ENCODE data around the gene NR1D2. TPM values are rescaled to one million over a fixed set of nuclear protein-coding genes. Genes with fewer than 3 reads are reported as not detected.
"Not testable (repeated sequence)": the region's sequence is repeated elsewhere in the genome, so short reads cannot be mapped to it uniquely, and the experiment has no call there.

Gene NR1D2
- 22.7 and 31.3 TPM in 2 replicates for total RNA-seq

GRCh38 chr3:23944861-23945662 is at the start of gene NR1D2:
Gene NR1D2 (plus strand): TSS chr3:23945286. CDS start chr3:23945579, 293 bp downstream.
- peak; percentile 88 to 92 for DNase-seq (ENCODE audit: low read depth in 2 of 2)

DNA sequence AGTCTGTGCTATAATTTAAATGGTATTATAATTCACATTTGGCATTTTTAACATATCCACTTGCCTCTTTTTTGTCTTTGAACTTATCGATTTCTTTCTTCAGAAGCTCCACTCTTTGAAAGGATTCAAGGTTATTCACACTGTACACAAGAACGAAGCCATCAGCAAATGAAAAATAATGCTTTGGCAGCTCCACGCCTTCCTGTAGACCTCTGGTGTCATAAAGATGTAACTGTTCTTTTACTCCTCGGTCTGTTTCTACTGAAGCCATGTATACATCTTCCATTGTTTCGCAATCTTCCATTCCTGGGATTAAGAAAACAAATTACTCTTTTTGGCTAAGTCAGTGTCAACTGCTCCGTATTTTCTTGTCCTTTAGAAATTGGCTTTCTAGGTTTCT is 44.3 kb upstream of the NR1D2 start:
- DNase-seq (ENCODE audit: low read depth in 2 of 2) = no peak

DNA sequence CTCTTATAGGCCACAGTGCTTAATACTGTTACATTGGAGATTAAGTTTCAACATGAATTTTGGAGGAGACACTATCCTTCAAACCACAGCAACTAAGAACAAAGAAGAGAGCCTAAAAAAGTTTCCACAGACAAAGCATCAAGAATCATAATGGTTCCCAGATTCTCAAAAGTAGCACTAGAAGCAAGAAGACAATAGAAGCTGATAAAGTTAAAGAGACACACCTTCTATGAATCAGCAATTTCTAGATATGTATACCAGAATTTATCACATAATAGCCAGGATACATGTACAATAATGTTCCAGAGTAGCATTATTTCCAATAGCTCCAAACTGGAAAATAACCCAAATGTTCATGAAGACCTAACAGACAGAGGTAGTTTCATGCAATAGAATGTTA is 40.5 kb upstream of the NR1D2 start:
- DNase-seq (ENCODE audit: low read depth in 2 of 2) = no peak

- DNase-seq (ENCODE audit: low read depth in 2 of 2) = no peak
These were observed 35.7 kb upstream of the NR1D2 start for GRCh38 chr3:23909341-23909740.

DNA sequence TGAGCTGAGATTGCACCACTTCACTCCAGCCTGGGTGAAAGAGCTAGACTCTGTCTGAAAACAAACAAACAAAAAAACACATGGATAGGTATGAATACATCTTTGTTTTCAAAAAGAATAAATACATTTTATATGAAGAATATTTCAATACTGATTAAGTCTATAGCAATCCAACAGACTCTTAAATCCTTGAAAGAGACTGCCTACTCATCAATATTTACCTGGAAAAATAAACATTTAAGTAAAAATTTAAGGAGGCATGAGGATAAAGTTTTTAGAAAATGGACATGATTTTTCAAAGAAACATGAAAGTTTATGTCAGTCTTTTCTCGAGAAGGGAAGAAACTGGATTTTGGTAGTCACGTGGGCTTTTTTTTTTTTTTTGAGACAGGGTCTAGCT is 33.7 kb upstream of the NR1D2 start:
- DNase-seq (ENCODE audit: low read depth in 2 of 2) = no peak

DNA sequence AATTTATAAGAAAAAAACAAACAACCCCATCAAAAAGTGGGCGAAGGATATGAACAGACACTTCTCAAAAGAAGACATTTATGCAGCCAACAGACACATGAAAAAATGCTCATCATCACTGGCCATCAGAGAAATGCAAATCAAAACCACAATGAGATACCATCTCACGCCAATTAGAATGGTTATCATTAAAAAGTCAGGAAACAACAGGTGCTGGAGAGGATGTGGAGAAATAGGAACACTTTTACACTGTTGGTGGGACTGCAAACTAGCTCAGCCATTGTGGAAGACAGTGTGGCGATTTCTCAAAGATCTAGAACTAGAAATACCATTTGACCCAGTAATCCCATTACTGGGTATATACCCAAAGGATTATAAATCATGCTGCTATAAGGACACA is 32.8 kb upstream of the NR1D2 start:
- not testable (repeated sequence) for DNase-seq (ENCODE audit: low read depth in 2 of 2)

- no peak for DNase-seq (ENCODE audit: low read depth in 2 of 2)
These were observed 31.9 kb upstream of the NR1D2 start for GRCh38 chr3:23913182-23913581.

DNA sequence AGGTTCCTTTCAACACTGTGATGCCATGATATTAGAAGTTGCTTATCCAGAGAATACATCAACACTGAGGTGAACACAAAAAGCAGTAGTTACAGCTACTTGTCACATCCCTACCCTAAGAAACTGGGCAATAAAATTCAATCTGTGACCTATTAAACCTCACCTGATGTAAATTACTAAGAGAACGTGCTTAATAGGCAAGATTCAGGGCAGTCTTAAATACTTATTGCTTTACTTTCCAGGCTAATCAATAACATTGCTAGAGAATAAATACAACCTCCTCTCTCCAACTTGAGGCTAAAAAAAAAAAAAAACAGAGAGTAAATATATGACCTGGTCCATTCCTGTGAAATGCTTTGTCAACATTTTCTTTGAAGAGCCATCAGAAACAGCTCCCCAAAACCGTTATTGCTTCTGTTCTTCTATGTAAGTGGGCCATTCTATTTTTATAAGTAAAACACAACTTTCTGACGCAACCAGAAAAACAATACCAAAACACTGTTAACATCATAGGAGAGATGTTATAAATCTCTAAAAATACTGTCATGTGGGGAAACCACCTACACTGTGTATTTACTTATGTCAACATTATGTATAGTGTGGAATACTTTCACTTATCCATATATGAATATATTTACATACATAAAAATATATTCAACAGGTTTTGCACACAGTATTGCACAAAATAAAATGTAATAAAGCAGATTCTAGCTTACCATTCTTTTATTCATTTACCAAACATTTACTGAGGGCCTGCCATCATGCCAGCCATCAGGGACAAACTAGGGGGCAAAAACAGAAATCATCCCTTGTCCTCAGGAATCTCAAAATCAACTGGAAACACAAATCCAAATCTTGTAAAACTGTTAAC is 31.0 kb upstream of the NR1D2 start:
- no peak for DNase-seq (ENCODE audit: low read depth in 2 of 2)

- peak; percentile 6 to 69 for DNase-seq (ENCODE audit: low read depth in 2 of 2)
These were observed 29.5 kb upstream of the NR1D2 start for GRCh38 chr3:23915537-23916108.

DNA sequence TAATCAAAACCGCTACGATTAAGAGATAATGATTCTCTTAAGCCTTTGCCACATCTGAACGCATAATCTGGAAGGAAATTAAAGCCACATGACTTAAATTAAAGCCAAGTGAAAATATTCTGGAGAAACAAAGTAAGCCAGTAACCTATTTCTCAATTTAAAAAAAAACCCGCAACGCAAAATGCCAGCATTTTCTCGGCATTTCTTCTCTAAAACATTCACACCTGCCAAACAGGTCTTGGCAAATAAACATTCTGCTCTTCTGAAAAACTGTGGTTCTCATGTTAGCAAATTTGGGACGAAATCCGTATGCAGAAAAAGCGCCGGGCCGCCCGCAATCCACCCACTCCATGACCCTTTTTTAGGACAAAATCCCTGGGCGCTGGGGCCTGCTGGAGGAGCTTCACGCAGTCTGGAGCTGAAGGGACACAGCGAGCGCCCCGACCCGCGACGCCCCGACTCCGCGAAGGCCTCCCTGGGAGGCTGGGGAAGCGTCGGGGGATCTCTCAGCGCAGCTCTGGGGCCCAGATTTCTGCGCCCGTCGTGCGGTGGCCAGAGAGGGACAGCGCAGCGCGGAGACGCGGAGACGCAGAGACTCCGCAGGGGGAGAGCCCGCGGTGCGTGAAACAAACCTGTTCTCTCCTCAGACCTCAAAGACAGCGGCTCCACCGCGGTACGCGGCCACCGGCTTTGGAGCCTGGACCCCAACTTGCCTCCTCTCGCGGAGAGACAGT is 28.8 kb upstream of the NR1D2 start:
- DNase-seq (ENCODE audit: low read depth in 2 of 2) = no peak

GRCh38 chr3:23916886-23917678 is 28.0 kb upstream of the NR1D2 start, which contains the start of the genes NKIRAS1 and RPL15:
Gene NKIRAS1 (minus strand): TSS chr3:23916990. CDS start chr3:23910904, 6,086 bp downstream.
Gene RPL15 (plus strand): TSS chr3:23917132. CDS start chr3:23917860, 728 bp downstream.
- DNase-seq (ENCODE audit: low read depth in 2 of 2) = peak; percentile 97 to 98

DNA sequence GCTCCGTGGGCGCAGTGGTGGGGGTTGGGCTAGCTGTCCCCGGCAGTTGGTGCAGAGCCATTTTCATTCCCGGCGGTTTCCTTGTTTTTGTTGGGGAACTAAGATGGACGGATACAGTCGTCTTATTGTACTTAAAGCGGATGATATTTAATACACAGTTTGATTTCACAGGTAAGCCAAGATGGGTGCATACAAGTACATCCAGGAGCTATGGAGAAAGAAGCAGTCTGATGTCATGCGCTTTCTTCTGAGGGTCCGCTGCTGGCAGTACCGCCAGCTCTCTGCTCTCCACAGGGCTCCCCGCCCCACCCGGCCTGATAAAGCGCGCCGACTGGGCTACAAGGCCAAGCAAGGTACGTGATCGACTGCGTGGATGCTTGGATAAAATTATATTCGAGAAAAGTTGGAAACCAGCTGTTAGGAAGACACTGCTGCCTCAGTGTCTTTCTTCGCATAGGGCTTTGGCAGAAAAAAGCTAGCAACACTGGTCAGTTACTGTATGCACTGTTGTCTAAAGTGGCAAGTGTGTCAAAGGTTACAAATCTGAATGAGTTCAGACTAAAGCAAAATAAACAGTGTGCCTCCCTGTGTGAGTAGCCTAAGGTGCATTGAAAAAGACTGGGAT is 27.3 kb upstream of the NR1D2 start:
- DNase-seq (ENCODE audit: low read depth in 2 of 2) = peak; percentile 8 to 74

DNA sequence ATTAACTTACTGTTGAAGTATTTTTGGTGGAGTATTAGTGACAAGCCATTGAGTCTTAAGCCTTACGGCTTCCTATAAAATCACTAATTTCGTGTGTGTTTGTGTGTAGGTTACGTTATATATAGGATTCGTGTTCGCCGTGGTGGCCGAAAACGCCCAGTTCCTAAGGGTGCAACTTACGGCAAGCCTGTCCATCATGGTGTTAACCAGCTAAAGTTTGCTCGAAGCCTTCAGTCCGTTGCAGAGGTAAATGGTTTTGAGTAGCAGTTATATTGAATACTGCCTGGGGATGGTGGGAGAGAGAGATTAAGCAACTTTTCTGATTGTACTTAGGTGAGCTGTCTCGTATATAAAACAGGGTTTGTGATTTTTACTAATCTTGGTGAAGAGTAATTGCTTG is 26.8 kb upstream of the NR1D2 start:
- not testable (repeated sequence) for DNase-seq (ENCODE audit: low read depth in 2 of 2)

DNA sequence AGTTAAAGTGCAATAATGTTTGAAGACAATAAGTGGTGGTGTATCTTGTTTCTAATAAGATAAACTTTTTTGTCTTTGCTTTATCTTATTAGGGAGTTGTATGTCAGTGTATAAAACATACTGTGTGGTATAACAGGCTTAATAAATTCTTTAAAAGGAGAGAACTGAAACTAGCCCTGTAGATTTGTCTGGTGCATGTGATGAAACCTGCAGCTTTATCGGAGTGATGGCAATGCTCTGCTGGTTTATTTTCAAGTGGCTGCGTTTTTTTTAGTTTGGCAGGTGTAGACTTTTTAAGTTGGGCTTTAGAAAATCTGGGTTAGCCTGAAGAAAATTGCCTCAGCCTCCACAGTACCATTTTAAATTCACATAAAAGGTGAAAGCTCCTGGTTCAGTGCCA is 25.5 kb upstream of the NR1D2 start:
- no peak for DNase-seq (ENCODE audit: low read depth in 2 of 2)

GRCh38 chr3:23920151-23920655 is 24.9 kb upstream of the NR1D2 start:
- DNase-seq (ENCODE audit: low read depth in 2 of 2) = no peak

DNA sequence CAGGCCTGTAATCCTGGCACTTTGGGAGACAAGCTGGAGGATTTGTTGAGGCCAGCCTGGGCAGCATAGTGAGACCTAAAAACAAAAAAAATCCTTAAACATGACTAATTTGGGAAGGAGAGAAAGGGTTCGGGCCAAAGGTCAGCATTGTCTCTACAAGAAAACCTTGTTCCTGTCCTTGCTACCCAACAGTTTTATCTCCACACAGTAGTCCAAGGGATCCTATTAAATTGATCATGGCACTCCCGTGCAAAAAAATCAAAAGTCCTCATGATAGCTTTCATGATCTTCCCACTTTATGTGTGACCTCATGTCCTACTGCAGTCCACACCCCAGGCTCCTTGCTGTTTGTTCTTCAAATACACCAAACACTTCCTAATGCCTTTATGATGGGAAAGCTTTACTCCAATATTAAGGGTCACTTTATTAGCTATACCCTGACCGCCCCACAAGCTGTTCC is 24.0 kb upstream of the NR1D2 start:
- DNase-seq (ENCODE audit: low read depth in 2 of 2) = no peak

DNA sequence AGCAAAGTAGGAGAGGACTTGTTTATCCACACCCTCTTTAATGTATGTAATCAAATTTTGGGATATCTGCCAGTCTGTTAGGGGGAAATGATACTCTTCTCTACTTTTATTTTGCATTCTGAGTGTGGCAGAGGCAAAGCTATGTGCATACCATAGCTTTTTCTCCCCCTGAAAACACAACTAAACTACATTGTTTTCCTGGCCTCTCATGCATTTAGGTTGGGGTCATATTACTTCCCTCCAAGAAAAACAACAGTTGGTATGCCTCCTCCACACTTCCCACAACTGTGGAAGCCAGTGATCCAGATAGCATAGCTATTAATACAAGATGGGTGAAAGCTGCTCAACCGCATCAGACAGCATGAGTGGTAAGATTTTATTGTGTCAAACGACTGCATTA is 21.3 kb upstream of the NR1D2 start:
- DNase-seq (ENCODE audit: low read depth in 2 of 2) = peak in 1 of 2 donors; percentile 69

DNA sequence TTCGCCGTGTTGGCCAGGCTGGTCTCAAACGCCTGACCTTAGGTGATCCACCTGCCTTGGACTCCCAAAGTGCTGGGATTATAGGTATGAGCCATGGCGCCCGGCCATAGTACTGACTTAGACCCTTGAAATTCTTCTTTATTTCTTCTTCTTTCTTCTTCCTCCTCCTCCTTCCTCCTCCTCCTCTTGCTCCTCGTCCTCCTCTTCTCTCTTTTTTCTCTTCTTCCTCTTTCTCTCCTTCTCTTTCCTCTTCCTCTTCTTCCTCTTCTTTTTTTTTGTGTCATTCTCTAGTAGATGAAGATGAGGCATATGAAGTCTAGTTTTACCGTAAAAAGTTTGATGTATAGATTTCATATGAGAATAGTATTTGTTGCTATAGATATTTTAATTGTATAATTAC is 18.8 kb upstream of the NR1D2 start:
- no peak for DNase-seq (ENCODE audit: low read depth in 2 of 2)

DNA sequence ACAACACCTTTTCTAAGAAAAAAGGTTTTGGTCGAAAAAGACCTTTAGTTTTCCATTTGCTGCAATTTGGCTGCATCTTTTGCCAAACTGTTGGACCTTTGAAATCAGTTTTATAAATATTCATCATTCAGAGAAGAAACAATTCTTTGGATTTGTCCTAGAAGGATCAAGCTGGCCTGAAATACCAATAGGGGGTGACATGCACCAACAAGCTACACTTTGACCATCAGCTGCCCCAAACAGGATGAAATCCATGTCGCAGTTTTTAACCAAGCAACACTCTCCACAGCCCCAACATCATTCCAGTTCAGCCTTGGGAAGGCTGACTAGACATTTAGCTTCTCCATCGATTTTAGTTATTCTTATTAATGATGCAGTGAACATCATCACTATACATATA is 18.4 kb upstream of the NR1D2 start:
- DNase-seq (ENCODE audit: low read depth in 2 of 2) = peak in 1 of 2 donors; percentile 34

DNA sequence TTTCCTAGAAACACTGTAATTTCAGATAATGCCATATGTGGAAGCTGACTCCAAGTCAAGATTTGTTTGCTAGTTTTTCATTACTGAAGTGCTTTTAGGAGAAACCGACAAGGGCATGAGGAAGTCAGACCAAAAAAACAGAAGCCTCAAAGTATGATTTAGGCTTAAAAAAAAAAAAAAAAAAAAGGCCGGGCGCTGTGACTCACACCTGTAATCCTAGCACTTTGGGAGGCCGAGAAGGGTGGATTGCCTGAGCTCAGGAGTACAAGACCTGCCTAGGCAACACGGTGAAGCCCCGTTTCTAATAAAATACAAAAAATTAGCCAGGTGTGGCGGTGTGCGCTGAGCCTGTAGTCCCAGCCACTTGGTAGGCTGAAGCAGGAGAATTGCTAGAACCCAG is 16.6 kb upstream of the NR1D2 start:
- DNase-seq (ENCODE audit: low read depth in 2 of 2) = no peak
